Mesothelial cell of epicardium (in vitro differentiated cells): ENCODE results near the gene BRD7. TPM values are rescaled to one million over a fixed set of nuclear protein-coding genes. Genes with fewer than 3 reads are reported as not detected.

ENCODE experiments used
- DNase-seq, 2 experiments: peaks; one replicate each; pipeline ENCODE4 v3.0.0; 2021; ENCODE audit warnings: low spot score in 2 of 2; ENCODE audit not compliant: unreplicated experiment in 2 of 2
- H3K27ac Mint-ChIP-seq: 2 replicates; pipeline ENCODE4 v1.8.0; 2021; ENCODE audit warnings: mixed read lengths
- H3K27me3 Mint-ChIP-seq: 2 replicates; pipeline ENCODE4 v1.8.0; 2021; ENCODE audit warnings: low read depth, mixed read lengths
- H3K36me3 Mint-ChIP-seq: 2 replicates; pipeline ENCODE4 v1.8.0; 2021; ENCODE audit warnings: mixed read lengths
- H3K4me1 Mint-ChIP-seq: 2 replicates; pipeline ENCODE4 v1.8.0; 2021; ENCODE audit warnings: mixed read lengths
- H3K4me3 Mint-ChIP-seq: 2 replicates; pipeline ENCODE4 v1.8.0; 2021; ENCODE audit warnings: mild to moderate bottlenecking, moderate library complexity, mixed read lengths
- H3K9me3 Mint-ChIP-seq: 2 replicates; pipeline ENCODE4 v1.8.0; 2021; ENCODE audit warnings: mixed read lengths
- total RNA-seq: library from RNA; stranded (reverse); gene quantifications from 3 replicates; pipeline ENCODE4 v1.2.1, GENCODE V29; 2021
- TF ChIP-seq, protein P1 (sequence below): fragments of 200-600 bp; sonication (generic); IDR thresholded peaks from one replicate; pipeline ENCODE4 v1.5.0; 2021; ENCODE audit warnings: antibody characterized with exemption; ENCODE audit not compliant: unreplicated experiment

Gene BRD7
- total RNA-seq, 1 donor from 2014 or later, result 76.8 TPM

DNA sequence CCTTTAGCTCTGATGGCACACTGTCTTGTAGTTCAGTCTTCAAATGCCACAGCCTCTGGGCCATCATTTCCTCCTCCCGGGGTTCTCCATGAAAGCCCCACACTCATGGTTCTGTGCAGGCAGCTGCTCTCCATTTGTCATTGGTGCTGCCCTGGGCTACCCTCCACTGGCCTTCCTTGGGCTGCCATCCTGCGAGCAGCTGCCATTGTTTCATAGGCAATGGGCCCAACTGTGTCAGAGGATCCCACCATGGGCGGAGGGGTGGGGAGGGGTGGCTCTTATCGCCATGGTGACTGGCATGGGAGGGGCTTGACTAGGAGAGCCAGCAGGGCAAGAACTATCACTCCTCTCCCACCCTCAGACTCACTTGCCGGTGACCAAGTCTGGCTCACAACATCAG, 38.6 kb upstream of the BRD7 start:
- Mint-ChIP-seq H3K36me3 (no peaks in the 10 kb centered on the region), H3K27ac (no peak overlapping the region), H3K27me3 (no peaks in the 10 kb centered on the region), H3K4me1 (peaks cover 10% of the 10 kb centered on the region), H3K4me3 (no peak overlapping the region), H3K9me3 (peaks cover 16% of the 10 kb centered on the region)
- TF ChIP-seq, protein P1, sequence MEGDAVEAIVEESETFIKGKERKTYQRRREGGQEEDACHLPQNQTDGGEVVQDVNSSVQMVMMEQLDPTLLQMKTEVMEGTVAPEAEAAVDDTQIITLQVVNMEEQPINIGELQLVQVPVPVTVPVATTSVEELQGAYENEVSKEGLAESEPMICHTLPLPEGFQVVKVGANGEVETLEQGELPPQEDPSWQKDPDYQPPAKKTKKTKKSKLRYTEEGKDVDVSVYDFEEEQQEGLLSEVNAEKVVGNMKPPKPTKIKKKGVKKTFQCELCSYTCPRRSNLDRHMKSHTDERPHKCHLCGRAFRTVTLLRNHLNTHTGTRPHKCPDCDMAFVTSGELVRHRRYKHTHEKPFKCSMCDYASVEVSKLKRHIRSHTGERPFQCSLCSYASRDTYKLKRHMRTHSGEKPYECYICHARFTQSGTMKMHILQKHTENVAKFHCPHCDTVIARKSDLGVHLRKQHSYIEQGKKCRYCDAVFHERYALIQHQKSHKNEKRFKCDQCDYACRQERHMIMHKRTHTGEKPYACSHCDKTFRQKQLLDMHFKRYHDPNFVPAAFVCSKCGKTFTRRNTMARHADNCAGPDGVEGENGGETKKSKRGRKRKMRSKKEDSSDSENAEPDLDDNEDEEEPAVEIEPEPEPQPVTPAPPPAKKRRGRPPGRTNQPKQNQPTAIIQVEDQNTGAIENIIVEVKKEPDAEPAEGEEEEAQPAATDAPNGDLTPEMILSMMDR, result no peak
- no peak for DNase-seq

DNA sequence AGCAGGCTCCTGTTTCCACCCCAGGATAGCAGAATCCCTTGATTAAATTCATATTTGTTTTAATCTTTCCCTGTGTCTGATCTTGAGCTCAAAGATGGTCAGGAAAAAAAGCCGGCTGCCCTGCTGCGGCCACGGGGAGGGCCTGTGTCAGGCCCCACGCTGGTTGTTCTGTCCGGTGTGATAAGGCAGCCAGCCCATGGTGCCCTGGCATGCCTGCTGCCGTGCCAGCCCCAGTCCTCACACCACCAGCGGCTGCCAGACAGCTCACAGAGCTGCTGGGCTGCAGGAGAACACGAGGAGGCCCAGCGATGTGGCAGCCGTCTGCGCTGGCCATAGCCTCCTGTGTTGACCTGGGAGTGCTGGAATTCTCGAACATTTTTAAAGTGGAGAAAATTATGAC, 34.7 kb upstream of the BRD7 start:
- Mint-ChIP-seq H3K36me3 (no peaks in the 10 kb centered on the region), H3K27me3 (no peaks in the 10 kb centered on the region), H3K27ac (peak overlapping the region; percentile 25), H3K9me3 (no peaks in the 10 kb centered on the region), H3K4me3 (no peak overlapping the region), H3K4me1 (peaks cover 10% of the 10 kb centered on the region)
- DNase-seq, result no peak
- TF ChIP-seq, protein P1, result no peak

DNA sequence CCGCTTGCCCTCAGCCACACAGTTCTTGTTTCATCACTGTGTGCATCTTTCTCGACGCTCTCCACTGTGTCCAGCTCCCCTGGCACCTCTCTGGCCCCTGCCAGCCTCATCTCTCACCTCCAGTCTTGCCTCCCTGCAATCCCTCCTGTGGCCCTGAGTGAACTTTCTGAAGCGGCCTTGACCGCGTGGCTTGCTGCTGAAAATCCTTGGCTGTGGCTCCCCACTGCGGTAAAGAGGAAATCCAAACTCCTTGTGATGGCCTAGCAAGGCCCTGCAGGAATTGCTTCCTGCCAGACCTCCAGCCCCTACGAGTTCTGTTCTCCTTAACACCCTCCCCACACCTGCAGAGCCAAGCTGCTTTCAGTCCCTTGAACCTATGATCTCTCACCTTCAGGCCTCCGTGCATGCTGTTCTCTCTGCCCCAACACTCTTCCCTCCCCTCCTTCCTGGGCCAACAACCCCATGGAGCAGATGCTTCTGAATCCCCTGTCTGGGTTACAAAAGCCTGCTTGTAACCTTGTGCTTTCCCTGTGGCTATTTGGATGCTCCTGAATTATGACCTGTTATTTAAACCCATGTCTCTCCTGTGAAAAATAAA, 33.6 kb upstream of the BRD7 start:
- DNase-seq, result no peak
- H3K27ac Mint-ChIP-seq, result no peak overlapping the region
- TF ChIP-seq, protein P1, result no peak

DNA sequence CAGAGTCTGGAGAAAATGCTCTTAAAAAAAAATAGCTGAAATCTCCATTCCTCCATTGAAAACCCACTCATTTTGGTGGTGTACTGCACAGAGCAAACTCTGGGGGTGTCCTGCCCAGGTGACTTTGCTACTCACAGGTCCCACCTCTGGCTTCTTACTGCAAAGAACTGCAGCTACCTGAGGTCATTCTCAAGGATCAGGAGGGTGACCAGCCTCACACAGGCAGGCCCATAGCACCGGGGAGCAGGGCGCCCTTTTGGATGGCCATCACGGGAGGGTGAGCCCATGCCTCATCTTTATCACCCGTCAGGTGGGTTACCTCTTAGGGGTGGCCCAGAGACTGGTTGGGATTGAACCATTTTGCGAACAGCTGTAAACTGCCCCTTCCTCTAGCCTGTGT, 32.6 kb upstream of the BRD7 start:
- H3K27ac Mint-ChIP-seq, result no peak overlapping the region
- H3K4me1 Mint-ChIP-seq, result peaks cover 21% of the 10 kb centered on the region
- H3K27me3 Mint-ChIP-seq, result no peaks in the 10 kb centered on the region
- no peak for DNase-seq
- H3K36me3 Mint-ChIP-seq, result no peaks in the 10 kb centered on the region
- H3K9me3 Mint-ChIP-seq, result no peaks in the 10 kb centered on the region
- TF ChIP-seq, protein P1, result no peak
- no peak overlapping the region for H3K4me3 Mint-ChIP-seq

More for the DNA sequence above, 33.6 kb upstream of the BRD7 start:
- Mint-ChIP-seq H3K4me3 (no peak overlapping the region), H3K27me3 (no peaks in the 10 kb centered on the region), H3K36me3 (no peaks in the 10 kb centered on the region), H3K9me3 (no peaks in the 10 kb centered on the region), H3K4me1 (peaks cover 11% of the 10 kb centered on the region)

DNA sequence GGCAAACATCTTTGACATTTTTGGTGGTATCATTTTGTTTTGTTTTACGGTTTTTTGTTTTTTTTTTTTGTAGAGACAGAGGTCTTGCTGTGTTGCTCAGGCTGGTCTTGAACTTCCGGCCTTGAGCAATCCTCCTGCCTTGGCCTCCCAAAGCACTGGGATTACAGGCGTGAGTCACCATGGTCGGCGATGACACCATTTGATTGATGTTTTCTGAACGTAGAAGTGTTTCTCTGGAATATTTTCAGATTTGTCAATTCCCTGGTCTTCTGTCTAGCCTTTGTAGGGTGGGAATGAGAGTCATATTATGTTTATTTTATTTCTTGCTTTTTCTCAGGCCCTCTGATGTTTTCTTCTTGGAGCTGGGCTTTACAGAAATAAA, 32.2 kb upstream of the BRD7 start:
- TF ChIP-seq, protein P1, result no peak
- no peaks in the 10 kb centered on the region for H3K9me3 Mint-ChIP-seq
- no peak overlapping the region for H3K4me3 Mint-ChIP-seq
- peaks cover 25% of the 10 kb centered on the region for H3K4me1 Mint-ChIP-seq
- H3K27ac Mint-ChIP-seq, result no peak overlapping the region
- no peak for DNase-seq
- H3K27me3 Mint-ChIP-seq, result no peaks in the 10 kb centered on the region
- H3K36me3 Mint-ChIP-seq, result no peaks in the 10 kb centered on the region
